Measurements from ENCODE around the gene FUCA2.

FUCA2 gene

DNA sequence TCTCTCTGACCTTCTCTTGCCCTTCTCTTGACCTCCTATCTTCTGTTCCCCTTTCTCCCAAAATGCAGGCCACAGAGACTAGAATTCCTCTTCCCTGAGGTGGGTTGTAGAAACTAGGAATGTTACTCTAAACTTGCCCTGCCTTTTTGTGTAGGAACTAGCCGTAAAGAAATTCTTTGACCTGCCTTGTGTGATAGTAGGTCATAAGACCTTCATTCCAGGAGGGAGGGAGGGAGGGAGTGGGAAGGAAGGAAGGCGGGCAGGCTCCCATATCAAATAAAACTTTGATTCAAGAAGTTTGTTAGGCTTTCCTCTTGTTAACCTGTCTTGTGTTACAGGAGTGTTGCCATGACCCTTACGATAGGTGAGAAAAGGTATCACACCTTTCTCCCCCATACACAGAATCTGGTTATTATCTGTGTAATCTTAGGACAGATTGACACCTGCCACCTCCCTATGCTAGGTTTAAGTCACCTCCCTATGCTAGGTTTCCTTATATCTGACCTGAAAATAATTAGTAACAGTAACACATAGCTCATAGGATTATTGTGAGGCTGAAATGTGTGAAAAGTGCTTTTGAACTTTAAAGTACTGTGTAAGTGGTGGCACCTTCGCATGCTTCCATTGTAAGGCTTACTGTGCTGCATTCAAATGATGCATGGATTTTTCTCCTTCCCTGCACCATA lies 32.6 kb upstream of the FUCA2 start:
- TF ChIP-seq ZNF274 (IDR thresholded peaks at IDR 0.05; ENCODE audit: low read depth, low read length): no peak
- H3K4me3 ChIP-seq (ENCODE audit: low read length): no peak overlapping the region

GRCh38 chr6:143543435-143543834 lies 31.9 kb upstream of the FUCA2 start:
- H3K4me3 ChIP-seq (ENCODE audit: low read length): no peak overlapping the region
- TF ChIP-seq ZNF274 (IDR thresholded peaks at IDR 0.05; ENCODE audit: low read depth, low read length): no peak

DNA sequence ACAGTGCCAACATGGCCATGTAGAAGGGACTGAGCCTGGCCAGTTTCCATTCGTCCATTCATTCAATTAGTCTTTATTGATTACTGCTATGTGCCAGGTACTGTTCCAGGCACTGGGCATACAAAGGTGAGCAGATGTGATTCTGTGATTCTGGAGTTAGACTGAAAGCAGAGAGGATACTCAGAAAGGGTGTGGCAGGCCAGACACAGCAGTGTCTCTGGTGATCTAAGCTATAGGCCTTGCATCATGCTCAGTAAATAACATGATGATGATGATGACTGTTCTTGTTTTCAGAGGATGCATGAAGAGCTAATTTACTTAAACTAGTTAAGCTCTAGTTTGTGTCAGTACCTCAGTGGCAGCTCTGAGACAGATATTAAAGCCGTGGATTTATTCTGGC lies 31.4 kb upstream of the FUCA2 start:
- no peak for TF ChIP-seq ZNF274 (IDR thresholded peaks at IDR 0.05; ENCODE audit: low read depth, low read length)
- no peak overlapping the region for H3K4me3 ChIP-seq (ENCODE audit: low read length)

- TF ChIP-seq ZNF274 (IDR thresholded peaks at IDR 0.05; ENCODE audit: low read depth, low read length): no peak
- no peak overlapping the region for H3K4me3 ChIP-seq (ENCODE audit: low read length)
Measured at GRCh38 chr6:143540192-143540591, 28.7 kb upstream of the FUCA2 start.

- H3K4me3 ChIP-seq (ENCODE audit: low read length): no peak overlapping the region
- TF ChIP-seq ZNF274 (IDR thresholded peaks at IDR 0.05; ENCODE audit: low read depth, low read length): no peak
Measured at GRCh38 chr6:143539734-143540133, 28.2 kb upstream of the FUCA2 start.

DNA sequence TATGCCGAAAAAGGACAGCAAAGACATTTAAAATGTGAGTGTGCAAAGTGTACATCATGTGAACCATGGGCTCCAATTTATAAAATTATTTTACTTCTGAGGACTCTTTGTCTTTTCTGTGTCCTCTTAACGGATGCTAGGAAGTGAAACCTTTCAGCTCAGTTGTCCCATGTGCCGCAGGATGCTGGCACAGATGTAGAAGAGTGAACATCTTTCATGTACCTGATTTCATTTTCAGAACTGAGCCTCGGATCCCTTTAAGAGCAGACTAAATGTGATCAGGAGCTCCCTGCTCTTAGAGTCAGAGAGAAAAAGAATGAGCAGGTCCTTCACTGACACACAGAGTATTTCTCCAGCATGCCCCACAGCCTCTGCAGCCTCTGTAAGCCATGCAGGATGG lies 27.6 kb upstream of the FUCA2 start:
- no peak for TF ChIP-seq ZNF274 (IDR thresholded peaks at IDR 0.05; ENCODE audit: low read depth, low read length)
- no peak overlapping the region for H3K4me3 ChIP-seq (ENCODE audit: low read length)

GRCh38 chr6:143538374-143538773 lies 26.9 kb upstream of the FUCA2 start:
- no peak overlapping the region for H3K4me3 ChIP-seq (ENCODE audit: low read length)
- no peak for TF ChIP-seq ZNF274 (IDR thresholded peaks at IDR 0.05; ENCODE audit: low read depth, low read length)

- no peak for TF ChIP-seq ZNF274 (IDR thresholded peaks at IDR 0.05; ENCODE audit: low read depth, low read length)
- H3K4me3 ChIP-seq (ENCODE audit: low read length): peak overlapping the region; percentile 68
Measured at GRCh38 chr6:143536866-143537691, 25.6 kb upstream of the FUCA2 start.

DNA sequence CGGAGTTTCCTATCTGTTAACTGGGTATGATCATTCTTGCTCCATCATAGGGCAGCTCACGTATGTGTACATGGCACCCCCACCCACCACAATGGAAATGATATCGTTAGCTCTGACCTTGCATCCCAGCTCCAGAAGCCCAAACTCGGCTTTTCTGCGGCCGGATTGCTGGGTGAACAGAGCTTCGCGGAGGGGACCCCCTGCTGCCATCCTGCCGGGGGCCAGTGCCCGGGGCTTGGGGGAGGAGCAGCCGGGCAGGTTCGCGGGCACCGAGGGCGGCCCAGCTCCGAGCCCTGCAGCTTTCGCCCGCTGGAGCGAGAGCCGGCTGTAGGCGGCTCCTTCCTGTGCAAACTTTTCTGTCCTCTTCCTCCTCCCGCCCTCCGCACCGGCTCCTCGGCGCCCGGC lies 24.9 kb upstream of the FUCA2 start:
- TF ChIP-seq ZNF274 (IDR thresholded peaks at IDR 0.05; ENCODE audit: low read depth, low read length): no peak
- peak overlapping the region; percentile 68 for H3K4me3 ChIP-seq (ENCODE audit: low read length)

DNA sequence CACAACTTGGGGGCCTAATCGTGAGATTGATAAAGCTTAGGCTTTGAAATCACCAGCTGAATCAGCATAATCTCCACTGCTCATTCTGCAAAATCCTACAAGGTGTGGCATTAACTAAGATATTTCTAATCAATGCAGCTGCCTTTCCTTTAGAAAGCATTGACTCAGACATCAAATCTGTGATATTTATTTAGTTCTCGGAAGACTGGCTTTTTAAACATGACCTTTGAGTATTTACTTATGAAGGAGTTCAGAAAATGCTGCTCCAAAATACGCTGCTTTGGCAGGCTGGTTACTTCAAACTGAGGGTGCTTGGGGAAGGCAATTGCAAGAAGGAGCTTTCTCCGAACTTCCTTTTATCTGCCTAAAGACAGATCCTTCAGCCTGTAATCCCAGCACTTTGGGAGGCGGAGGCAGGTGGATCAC lies 23.7 kb upstream of the FUCA2 start:
- TF ChIP-seq ZNF274 (IDR thresholded peaks at IDR 0.05; ENCODE audit: low read depth, low read length): no peak
- H3K4me3 ChIP-seq (ENCODE audit: low read length): no peak overlapping the region

DNA sequence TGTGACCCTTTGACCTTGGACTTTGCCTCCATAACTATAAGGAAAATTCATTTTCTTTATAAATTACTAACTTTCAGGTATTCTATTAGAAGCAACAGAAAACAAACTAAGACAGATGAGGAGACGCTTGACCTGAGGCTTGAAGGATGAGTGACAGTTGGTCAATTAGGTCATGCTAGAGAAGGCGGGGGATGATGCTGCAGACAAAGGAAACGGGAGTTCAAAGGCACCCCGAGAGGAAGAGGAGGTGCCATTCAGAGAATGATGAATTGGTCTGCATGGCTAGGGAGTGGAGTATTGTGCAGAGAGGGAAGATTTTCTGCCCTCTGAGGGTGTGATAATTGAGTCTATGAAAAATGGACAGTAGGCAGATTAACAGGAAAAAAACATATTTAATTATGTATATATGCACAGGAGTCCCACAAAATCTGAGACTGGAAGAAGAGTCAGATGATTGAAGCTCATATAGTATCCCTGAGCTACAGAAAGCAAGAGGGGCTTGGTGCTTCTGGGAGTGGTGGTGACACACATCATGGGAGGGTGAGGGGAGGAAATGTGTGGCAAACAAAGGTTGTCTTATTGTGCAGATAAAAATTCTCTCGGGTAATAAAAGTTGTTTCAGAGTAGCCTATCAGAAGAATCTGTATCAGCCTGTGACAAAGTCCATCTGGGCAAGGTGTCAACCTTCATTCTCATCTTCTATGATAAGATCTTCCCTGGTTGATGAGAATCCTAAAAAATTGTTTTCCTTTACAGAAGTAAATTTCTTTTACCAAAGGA lies 20.4 kb upstream of the FUCA2 start:
- no peak for TF ChIP-seq ZNF274 (IDR thresholded peaks at IDR 0.05; ENCODE audit: low read depth, low read length)
- H3K4me3 ChIP-seq (ENCODE audit: low read length): no peak overlapping the region

DNA sequence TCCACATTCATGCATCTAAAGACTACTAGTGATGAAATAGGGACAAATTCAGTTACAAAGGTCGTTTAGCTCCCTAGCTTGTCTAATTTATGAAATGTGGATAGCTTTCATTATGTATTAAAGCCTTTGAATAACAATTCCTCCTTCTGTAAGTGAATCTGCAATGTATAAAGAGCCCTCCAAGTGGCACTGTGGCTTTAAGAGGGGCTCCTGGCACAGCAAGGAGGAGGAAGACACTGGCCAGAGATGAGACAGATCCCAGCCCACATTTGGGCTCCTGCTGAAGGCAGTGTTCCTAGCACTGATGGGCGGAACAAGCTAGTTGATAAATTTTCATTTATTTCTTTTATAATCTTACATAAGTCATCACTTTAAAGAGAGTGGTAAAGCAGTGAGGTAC lies 17.6 kb upstream of the FUCA2 start:
- H3K4me3 ChIP-seq (ENCODE audit: low read length): no peak overlapping the region
- no peak for TF ChIP-seq ZNF274 (IDR thresholded peaks at IDR 0.05; ENCODE audit: low read depth, low read length)

- TF ChIP-seq ZNF274 (IDR thresholded peaks at IDR 0.05; ENCODE audit: low read depth, low read length): no peak
- no peak overlapping the region for H3K4me3 ChIP-seq (ENCODE audit: low read length)
Measured at GRCh38 chr6:143528164-143528811, 16.8 kb upstream of the FUCA2 start.

- TF ChIP-seq ZNF274 (IDR thresholded peaks at IDR 0.05; ENCODE audit: low read depth, low read length): no peak
- H3K4me3 ChIP-seq (ENCODE audit: low read length): no peak overlapping the region
Measured at GRCh38 chr6:143527677-143528076, 16.2 kb upstream of the FUCA2 start.
